HG02840 (cell line): ENCODE data around the gene DBX2.
"Not testable (repeated sequence)": the region's sequence is repeated elsewhere in the genome, so short reads cannot be mapped to it uniquely, and the experiment has no call there.

Source experiments
- ATAC-seq: cut with Tn5 transposase; IDR thresholded peaks from one replicate; pipeline ENCODE4 v1.9.1; 2021; ENCODE audit warnings: mild to moderate bottlenecking, moderate library complexity, moderate number of reproducible peaks; ENCODE audit not compliant: unreplicated experiment, low FRiP score

The DBX2 gene

GRCh38 chr12:45050751-45051571, at the start of gene DBX2:
Gene DBX2, minus strand, starts transcription at chr12:45051099. Its CDS starts 172 bp downstream, at chr12:45050927.
- ATAC-seq, result no peak

GRCh38 chr12:45098766-45099165, 47.9 kb upstream of the DBX2 start:
- no peak for ATAC-seq

- ATAC-seq, result not testable (repeated sequence)
Measured at GRCh38 chr12:45095417-45095816, 44.5 kb upstream of the DBX2 start.

DNA sequence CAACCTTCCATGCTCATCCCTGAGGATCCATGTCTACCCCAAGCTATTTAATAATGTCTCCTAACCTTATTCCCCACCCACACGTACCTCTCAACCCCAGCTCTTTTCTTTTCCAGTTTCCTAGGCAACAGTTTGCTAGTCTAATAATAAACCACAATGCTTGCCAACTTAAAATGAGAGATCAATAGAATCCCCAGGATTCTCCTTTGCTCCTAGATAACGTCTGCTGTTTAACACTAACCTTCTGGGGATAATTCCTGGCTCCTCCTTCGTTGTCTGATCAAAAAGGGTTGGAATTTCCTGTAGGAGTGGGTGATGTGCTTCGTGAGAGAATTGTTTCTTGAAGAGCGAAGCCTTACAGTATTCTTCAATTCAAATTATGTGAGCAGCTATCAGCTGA, 42.2 kb upstream of the DBX2 start:
- ATAC-seq, result no peak

- no peak for ATAC-seq
Measured at GRCh38 chr12:45089411-45090075, 38.6 kb upstream of the DBX2 start.

DNA sequence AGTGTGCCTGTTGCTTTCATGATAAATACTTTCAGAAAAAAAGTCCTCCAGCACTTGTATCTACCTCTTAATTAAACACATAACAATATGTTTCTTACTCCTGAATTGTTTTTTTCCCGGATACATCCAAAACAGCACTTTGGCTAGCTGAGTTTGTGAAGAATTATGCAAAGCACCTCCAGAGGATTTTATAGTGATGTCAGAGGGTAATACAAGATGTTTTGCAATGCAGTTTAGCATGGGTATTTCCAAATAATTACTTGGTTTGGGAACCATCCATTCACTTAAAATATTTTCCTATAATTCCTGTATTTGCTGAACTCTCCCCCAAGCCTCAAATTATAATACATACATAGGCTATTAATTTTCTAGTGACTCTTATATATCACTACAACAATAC, 37.7 kb upstream of the DBX2 start:
- no peak for ATAC-seq

GRCh38 chr12:45084248-45084647, 33.3 kb upstream of the DBX2 start:
- not testable (repeated sequence) for ATAC-seq

DNA sequence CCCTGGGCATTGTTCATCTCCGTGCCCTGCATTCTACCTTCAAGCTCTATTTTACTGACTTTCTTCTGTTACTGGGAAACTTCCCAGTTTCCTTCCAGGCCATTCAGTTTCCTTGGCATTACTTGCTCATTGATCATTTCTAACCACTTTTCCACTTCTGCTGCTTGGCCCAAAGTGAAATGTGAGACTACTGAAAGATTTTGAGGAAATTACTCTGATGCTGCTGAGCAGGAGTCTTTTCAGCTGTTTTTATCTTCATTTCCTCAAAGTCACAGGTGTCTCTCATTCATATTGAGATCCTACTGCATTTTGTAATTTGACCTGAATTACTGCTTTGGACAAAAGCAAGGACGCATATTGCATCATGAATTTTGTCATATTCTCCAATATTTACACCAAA, 26.4 kb upstream of the DBX2 start:
- no peak for ATAC-seq

DNA sequence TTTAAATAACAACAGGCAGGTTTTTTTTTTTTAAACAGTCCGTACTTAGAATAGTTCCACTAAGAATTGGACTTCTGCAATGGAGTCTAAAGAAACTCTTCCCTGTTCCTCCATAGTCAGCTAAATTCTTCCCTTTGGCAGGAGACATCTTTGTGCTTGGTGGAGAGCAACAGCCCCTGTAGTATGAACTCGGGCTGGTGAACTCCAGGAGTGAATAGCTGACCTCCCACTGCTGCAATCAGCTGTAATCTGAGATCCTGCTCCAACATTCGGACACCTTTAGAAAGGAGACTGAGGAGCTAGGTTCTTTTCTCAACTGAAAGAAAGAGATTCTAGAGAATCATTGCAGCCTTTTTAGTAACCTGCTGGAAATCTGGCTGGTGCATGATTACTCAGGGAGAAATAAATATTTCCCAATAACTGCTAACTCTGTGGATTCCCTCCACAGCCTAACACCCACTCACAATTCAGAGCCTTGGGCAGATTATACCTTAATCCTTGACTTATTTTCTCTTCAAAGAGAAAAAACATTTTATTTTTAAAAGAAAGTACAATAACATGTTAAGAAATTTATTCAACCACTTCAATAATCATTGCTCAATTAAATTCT, 25.6 kb upstream of the DBX2 start:
- no peak for ATAC-seq

- no peak for ATAC-seq
Measured at GRCh38 chr12:45075587-45076282, 24.8 kb upstream of the DBX2 start.

- ATAC-seq, result no peak
Measured at GRCh38 chr12:45065125-45065626, 14.3 kb upstream of the DBX2 start.

DNA sequence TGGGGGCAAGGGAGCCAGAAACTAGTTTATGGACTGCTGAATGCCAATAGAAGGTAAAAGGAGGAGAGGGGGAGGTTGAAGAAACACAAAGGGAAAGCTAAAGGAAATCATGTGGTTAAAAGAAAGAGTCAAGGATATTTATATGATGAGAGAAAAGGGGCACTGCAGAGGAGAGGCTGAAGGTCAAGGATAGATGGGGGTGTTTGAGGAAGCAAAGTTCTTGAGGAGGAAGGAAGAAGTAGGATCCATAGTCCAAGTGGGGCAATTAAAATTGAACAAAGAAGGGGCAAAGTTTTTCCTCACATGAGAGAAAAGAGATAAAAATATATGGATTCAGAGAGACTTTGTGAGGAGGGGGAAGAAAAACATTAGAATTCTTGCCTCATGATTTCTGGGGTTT, 10.1 kb upstream of the DBX2 start:
- no peak for ATAC-seq

GRCh38 chr12:45051572-45052125, 750 bp upstream of the DBX2 start:
- no peak for ATAC-seq

GRCh38 chr12:45049912-45050750, 768 bp downstream of the DBX2 start:
- no peak for ATAC-seq

DNA sequence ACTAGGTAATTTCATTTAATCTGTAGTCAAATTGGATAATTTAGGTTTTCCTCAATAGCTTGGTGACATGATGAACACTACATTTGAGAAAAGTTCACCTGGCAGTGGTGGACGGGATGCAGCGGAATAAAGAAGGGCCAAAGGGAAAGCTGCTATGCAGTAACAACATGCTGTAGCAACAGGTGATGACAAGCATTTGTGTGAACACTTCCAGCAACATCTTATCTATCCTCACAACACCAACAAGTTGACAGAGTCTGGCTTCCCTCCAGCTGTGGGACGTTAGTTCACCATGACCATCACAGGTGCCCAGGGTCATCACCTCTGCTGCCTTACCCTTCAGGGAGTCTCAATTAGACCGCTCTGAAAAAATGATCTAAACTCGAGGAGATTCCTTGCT, 8.3 kb downstream of the DBX2 start:
- no peak for ATAC-seq

DNA sequence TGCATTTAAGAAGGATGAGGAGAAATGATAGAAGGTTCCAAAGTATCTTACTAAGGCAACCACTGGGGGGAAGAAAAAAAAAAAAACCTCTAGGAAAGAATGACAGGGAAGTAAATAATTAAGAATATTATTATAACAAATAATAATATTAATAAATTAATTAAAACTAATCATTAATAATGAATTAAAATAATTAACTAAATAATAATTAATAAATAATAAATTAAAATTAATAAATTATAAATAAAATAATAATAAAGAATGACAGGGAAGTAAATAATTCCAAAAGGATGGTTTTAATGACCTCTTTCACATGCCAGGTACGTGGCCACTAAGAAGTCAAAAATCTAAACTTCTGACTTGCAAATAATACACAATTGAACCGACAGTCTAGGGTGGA, 9.9 kb downstream of the DBX2 start:
- ATAC-seq, result no peak

DNA sequence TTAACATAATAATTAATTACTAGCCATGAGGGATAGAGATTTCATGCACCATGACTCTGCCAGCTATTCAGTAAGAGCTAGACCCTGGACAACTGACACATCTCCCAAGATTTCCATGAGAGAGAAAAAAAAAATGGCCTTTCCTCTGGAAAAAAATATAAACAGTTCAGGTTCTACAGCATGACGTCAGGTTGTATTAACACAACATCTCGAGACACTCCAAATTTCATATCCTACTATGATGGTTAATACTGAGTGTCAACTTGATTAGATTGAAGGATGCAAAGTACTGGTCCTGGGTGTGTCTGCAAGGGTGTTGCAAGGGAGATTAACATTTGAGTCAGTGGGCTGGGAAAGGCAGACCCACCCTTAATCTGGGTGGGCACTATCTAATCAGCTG, 11.1 kb downstream of the DBX2 start:
- ATAC-seq, result no peak

- ATAC-seq, result no peak
Measured at GRCh38 chr12:45034861-45035265, 16.0 kb downstream of the DBX2 start.

GRCh38 chr12:45017916-45018315, 33.0 kb downstream of the DBX2 start:
- ATAC-seq, result no peak

GRCh38 chr12:45014396-45014795, 36.5 kb downstream of the DBX2 start:
- no peak for ATAC-seq
